DND-41 (cell line): ENCODE measurements around the gene OXCT1.

Experiments used
- ATAC-seq: fragments of 200-7000 bp; cut with Tn5 transposase; 3 replicates; pipeline ENCODE4 v1.9.1; 2021; ENCODE audit warnings: low read depth; ENCODE audit not compliant: insufficient read depth
- DNase-seq: peaks from one replicate; pipeline ENCODE4 v3.0.0-alpha.2; 2020
- H2AFZ ChIP-seq: 2 replicates; pipeline ENCODE4 v1.6.0; 2012; ENCODE audit warnings: low read depth, low read length
- H3K27ac ChIP-seq: 2 replicates; pipeline ENCODE4 v1.5.1; 2012; ENCODE audit warnings: low read length, inconsistent platforms
- H3K27me3 ChIP-seq: fragments of 200-600 bp; sonication (generic); 2 replicates; pipeline ENCODE4 v1.6.0; 2012; ENCODE audit warnings: low read length, mild to moderate bottlenecking, inconsistent platforms; ENCODE audit not compliant: insufficient read depth, poor library complexity
- H3K36me3 ChIP-seq: 2 replicates; pipeline ENCODE4 v1.5.1; 2012; ENCODE audit warnings: low read length, inconsistent platforms; ENCODE audit not compliant: insufficient read depth
- H3K4me1 ChIP-seq: 2 replicates; pipeline ENCODE4 v1.5.1; 2012; ENCODE audit warnings: mild to moderate bottlenecking, low read length; ENCODE audit not compliant: insufficient read depth
- H3K4me2 ChIP-seq: 2 replicates; pipeline ENCODE4 v1.6.0; 2012; ENCODE audit warnings: mild to moderate bottlenecking, moderate library complexity, low read length, inconsistent platforms; ENCODE audit not compliant: insufficient read depth
- H3K4me3 ChIP-seq, 2 experiments: fragments of 200-600 bp in 1 of 2; shearing (Covaris generic) in 1 of 2; 2 replicates each; pipeline ENCODE4 v1.5.1; 2012 to 2016; ENCODE audit warnings: inconsistent platforms in 2 of 2, low read length in 2 of 2, mild to moderate bottlenecking in 2 of 2, low read depth in 1 of 2, moderate library complexity in 1 of 2
- H3K79me2 ChIP-seq: 2 replicates; pipeline ENCODE4 v1.6.0; 2012; ENCODE audit warnings: low read length, inconsistent platforms; ENCODE audit not compliant: insufficient read depth
- H3K9ac ChIP-seq: 2 replicates; pipeline ENCODE4 v1.6.0; 2012; ENCODE audit warnings: low read depth, mild to moderate bottlenecking, inconsistent platforms, low read length, moderate library complexity
- H3K9me3 ChIP-seq: 2 replicates; pipeline ENCODE4 v1.5.1; 2012; ENCODE audit warnings: low read length, moderate library complexity, mild to moderate bottlenecking, inconsistent platforms; ENCODE audit not compliant: insufficient read depth, severe bottlenecking
- H4K20me1 ChIP-seq: 2 replicates; pipeline ENCODE4 v1.6.0; 2012; ENCODE audit warnings: low read length; ENCODE audit not compliant: insufficient read depth
- EZH2 ChIP-seq: IDR thresholded peaks from 3 replicates; pipeline ENCODE4 v1.6.1; 2012; ENCODE audit warnings: borderline replicate concordance, low read depth, mild to moderate bottlenecking, moderate library complexity, low read length, inconsistent platforms; ENCODE audit not compliant: severe bottlenecking
- TF ChIP-seq, protein P1 (sequence below): IDR thresholded peaks from 2 replicates; pipeline ENCODE4 v1.5.1; 2012; ENCODE audit warnings: borderline replicate concordance, low read length, moderate library complexity, mild to moderate bottlenecking; ENCODE audit not compliant: poor library complexity, severe bottlenecking; ENCODE audit errors: extremely low read depth

The OXCT1 gene

DNA sequence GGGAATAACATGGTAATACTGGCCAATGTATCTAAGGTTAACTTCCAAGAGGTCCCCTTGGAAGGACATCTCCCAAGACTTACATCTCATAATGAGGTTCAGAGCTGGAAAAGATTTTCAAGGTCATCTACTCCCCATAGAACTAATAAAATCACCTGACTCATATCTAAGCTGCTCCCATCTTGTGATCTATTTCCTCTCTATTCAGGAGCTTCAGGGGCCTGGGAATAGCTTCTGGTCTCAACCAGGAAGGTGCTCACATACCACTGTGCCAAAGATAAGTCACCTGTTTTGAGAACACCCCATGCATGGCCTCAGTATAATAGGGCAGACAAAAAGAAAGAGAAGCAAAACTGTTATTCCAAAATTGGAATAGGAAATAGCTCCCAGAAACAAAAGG lies 74.2 kb downstream of the OXCT1 start:
- H3K4me3 ChIP-seq, result no peak overlapping the region
- H3K9me3 ChIP-seq, result no peaks in the 10 kb centered on the region
- ATAC-seq (no peak), DNase-seq (no peak)
- H2AFZ ChIP-seq, result no peak overlapping the region
- H3K4me2 ChIP-seq, result no peak overlapping the region
- peaks cover 71% of the 10 kb centered on the region for H3K36me3 ChIP-seq
- H4K20me1 ChIP-seq, result no peaks in the 10 kb centered on the region
- no peaks in the 10 kb centered on the region for H3K4me1 ChIP-seq
- no peaks in the 10 kb centered on the region for H3K79me2 ChIP-seq
- TF ChIP-seq EZH2, result no peak
- TF ChIP-seq, protein P1, sequence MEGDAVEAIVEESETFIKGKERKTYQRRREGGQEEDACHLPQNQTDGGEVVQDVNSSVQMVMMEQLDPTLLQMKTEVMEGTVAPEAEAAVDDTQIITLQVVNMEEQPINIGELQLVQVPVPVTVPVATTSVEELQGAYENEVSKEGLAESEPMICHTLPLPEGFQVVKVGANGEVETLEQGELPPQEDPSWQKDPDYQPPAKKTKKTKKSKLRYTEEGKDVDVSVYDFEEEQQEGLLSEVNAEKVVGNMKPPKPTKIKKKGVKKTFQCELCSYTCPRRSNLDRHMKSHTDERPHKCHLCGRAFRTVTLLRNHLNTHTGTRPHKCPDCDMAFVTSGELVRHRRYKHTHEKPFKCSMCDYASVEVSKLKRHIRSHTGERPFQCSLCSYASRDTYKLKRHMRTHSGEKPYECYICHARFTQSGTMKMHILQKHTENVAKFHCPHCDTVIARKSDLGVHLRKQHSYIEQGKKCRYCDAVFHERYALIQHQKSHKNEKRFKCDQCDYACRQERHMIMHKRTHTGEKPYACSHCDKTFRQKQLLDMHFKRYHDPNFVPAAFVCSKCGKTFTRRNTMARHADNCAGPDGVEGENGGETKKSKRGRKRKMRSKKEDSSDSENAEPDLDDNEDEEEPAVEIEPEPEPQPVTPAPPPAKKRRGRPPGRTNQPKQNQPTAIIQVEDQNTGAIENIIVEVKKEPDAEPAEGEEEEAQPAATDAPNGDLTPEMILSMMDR, result no peak
- H3K27ac ChIP-seq, result no peak overlapping the region
- H3K9ac ChIP-seq, result no peak overlapping the region
- no peaks in the 10 kb centered on the region for H3K27me3 ChIP-seq

GRCh38 chr5:41795125-41795524 lies 75.1 kb downstream of the OXCT1 start:
- Histone ChIP-seq H3K27ac (no peak overlapping the region), H3K4me2 (no peak overlapping the region), H3K4me3 (no peak overlapping the region), H3K4me1 (no peaks in the 10 kb centered on the region), H2AFZ (no peak overlapping the region), H3K9ac (no peak overlapping the region), H4K20me1 (no peaks in the 10 kb centered on the region), H3K36me3 (peaks cover 65% of the 10 kb centered on the region), H3K9me3 (no peaks in the 10 kb centered on the region), H3K27me3 (no peaks in the 10 kb centered on the region), H3K79me2 (no peaks in the 10 kb centered on the region)
- TF ChIP-seq, protein P1, result no peak
- no peak for TF ChIP-seq EZH2
- DNase-seq, result no peak
- ATAC-seq, result no peak

- TF ChIP-seq, protein P1, result no peak
- no peak for TF ChIP-seq EZH2
- H3K4me1 ChIP-seq, result no peaks in the 10 kb centered on the region
- no peaks in the 10 kb centered on the region for H3K79me2 ChIP-seq
- H3K27ac ChIP-seq, result no peak overlapping the region
- no peaks in the 10 kb centered on the region for H3K9me3 ChIP-seq
- H3K36me3 ChIP-seq, result peaks cover 60% of the 10 kb centered on the region
- H4K20me1 ChIP-seq, result no peaks in the 10 kb centered on the region
- no peak overlapping the region for H2AFZ ChIP-seq
- ATAC-seq (no peak), DNase-seq (no peak)
- H3K4me2 ChIP-seq, result no peak overlapping the region
- H3K27me3 ChIP-seq, result no peaks in the 10 kb centered on the region
- H3K4me3 ChIP-seq, result no peak overlapping the region
- no peak overlapping the region for H3K9ac ChIP-seq
Measured at GRCh38 chr5:41794471-41794870, 75.8 kb downstream of the OXCT1 start.
